Measurements from ENCODE around the gene TNFSF8.

TNFSF8 gene

GRCh38 chr9:114894206-114894605 is 36.2 kb downstream of the TNFSF8 start:
- no peak for TF ChIP-seq CTCF (IDR thresholded peaks at IDR 0.05; ENCODE audit: control extremely low read depth, extremely low read depth, low read depth, missing control alignments)
- POLR2A ChIA-PET: no interaction called here
- CTCF ChIA-PET: interaction anchor here (0.8 to 1.5 kb wide), 5 partner anchors 10 to 213 kb away, joined by 3 to 7 read pairs (median 4); no protein-coding TSS in a partner anchor
- DNase-seq (ENCODE audit: extremely low spot score): no peak

GRCh38 chr9:114893221-114894010 is 37.0 kb downstream of the TNFSF8 start:
- POLR2A ChIA-PET: no interaction called here
- no peak for DNase-seq (ENCODE audit: extremely low spot score)
- CTCF ChIA-PET: interaction anchor here (1.1 kb wide), 1 partner anchor 10 kb away, joined by 3 read pairs; no protein-coding TSS in a partner anchor
- TF ChIP-seq CTCF (IDR thresholded peaks at IDR 0.05; ENCODE audit: control extremely low read depth, extremely low read depth, low read depth, missing control alignments): no peak

GRCh38 chr9:114889802-114890224 is 40.6 kb downstream of the TNFSF8 start:
- ChIA-PET POLR2A (no interaction called here), CTCF (interaction anchor here (0.8 to 1.4 kb wide), 4 partner anchors 18 to 44 kb away, joined by 3 read pairs; no protein-coding TSS in a partner anchor)
- DNase-seq (ENCODE audit: extremely low spot score): no peak
- no peak for TF ChIP-seq CTCF (IDR thresholded peaks at IDR 0.05; ENCODE audit: control extremely low read depth, extremely low read depth, low read depth, missing control alignments)

GRCh38 chr9:114888607-114889006 is 41.8 kb downstream of the TNFSF8 start:
- no peak for DNase-seq (ENCODE audit: extremely low spot score)
- CTCF ChIA-PET: interaction anchor here (1.0 to 1.3 kb wide), 2 partner anchors 21 to 22 kb away, joined by 3 read pairs; no protein-coding TSS in a partner anchor
- no peak for TF ChIP-seq CTCF (IDR thresholded peaks at IDR 0.05; ENCODE audit: control extremely low read depth, extremely low read depth, low read depth, missing control alignments)
- POLR2A ChIA-PET: no interaction called here

GRCh38 chr9:114887963-114888362 is 42.4 kb downstream of the TNFSF8 start:
- ChIA-PET CTCF (interaction anchor here (1.3 kb wide), 1 partner anchor 22 kb away, joined by 3 read pairs; no protein-coding TSS in a partner anchor), POLR2A (no interaction called here)
- TF ChIP-seq CTCF (IDR thresholded peaks at IDR 0.05; ENCODE audit: control extremely low read depth, extremely low read depth, low read depth, missing control alignments): no peak

GRCh38 chr9:114884787-114885452 is 45.5 kb downstream of the TNFSF8 start:
- CTCF ChIA-PET: no interaction called here

More at GRCh38 chr9:114887963-114888362, 42.4 kb downstream of the TNFSF8 start:
- DNase-seq (ENCODE audit: extremely low spot score): no peak

More at GRCh38 chr9:114884787-114885452, 45.5 kb downstream of the TNFSF8 start:
- POLR2A ChIA-PET: no interaction called here
- no peak for TF ChIP-seq CTCF (IDR thresholded peaks at IDR 0.05; ENCODE audit: control extremely low read depth, extremely low read depth, low read depth, missing control alignments)
- DNase-seq (ENCODE audit: extremely low spot score): no peak

Measured in GM10248 (cell line).